HepG2 (cell line): ENCODE results near the gene HNRNPL. TPM values are rescaled to one million over a fixed set of nuclear protein-coding genes. Genes with fewer than 3 reads are reported as not detected.
A peak's percentile ranks its signal among the peaks of the same experiment; 100 is the strongest.

ENCODE experiments used
- ATAC-seq: fragments of 200-7000 bp; cut with Tn5 transposase; 3 replicates; pipeline ENCODE4 v1.9.1; 2020; ENCODE audit warnings: mild to moderate bottlenecking, moderate library complexity
- BruUV-seq: library from RNA; stranded (reverse); fragments of 400-500 nt; replicated peaks from 2 replicates; lab custom pipeline; 2021; lab: Mats Ljungman, UMichigan
- CTCF ChIA-PET: fragments of 300-600 bp; formaldehyde crosslinking; extraction: SDS; loops from one replicate; lab custom pipeline; 2021; ENCODE audit warnings: low total read pairs, inconsistent platforms, low intra/inter-chr PET ratio; lab: Yijun Ruan, JAX
- POLR2A ChIA-PET: fragments of 350-600 bp; sonication (Branson Sonifier 250); formaldehyde crosslinking; loops from one replicate; lab custom pipeline; 2020; ENCODE audit warnings: antibody characterized with exemption, inconsistent platforms; lab: Yijun Ruan, JAX
- DNase-seq: peaks from one replicate; pipeline ENCODE4 v3.0.0-alpha.2; 2015; ENCODE audit warnings: low spot score
- FAIRE-seq: peaks from 3 replicates; lab custom pipeline; 2011; peaks lifted over from hg19 to GRCh38; lab: Jason Lieb, UNC
- H2AFZ ChIP-seq: one replicate; pipeline ENCODE4 v1.6.1; 2011; ENCODE audit warnings: low read length, inconsistent platforms
- H3K27ac ChIP-seq: fragments of 300-600 bp; 3 replicates; pipeline ENCODE4 v1.8.0; 2011; ENCODE audit warnings: mixed run types, mild to moderate bottlenecking, mixed read lengths, low read length, inconsistent platforms; ENCODE audit not compliant: insufficient read depth; ENCODE audit errors: extremely low read length
- H3K27me3 ChIP-seq, 2 experiments: fragments of 200-600 bp in 1 of 2; 2 replicates in 1 of 2; 3 replicates in 1 of 2; pipeline versions ENCODE4 v1.6.0 to v1.8.0; 2011; ENCODE audit warnings: low read length in 2 of 2, mild to moderate bottlenecking in 2 of 2, moderate library complexity in 2 of 2, inconsistent platforms in 1 of 2; ENCODE audit not compliant: insufficient read depth in 2 of 2, control insufficient read depth in 1 of 2
- H3K36me3 ChIP-seq, 2 experiments: fragments of 200-600 bp in 1 of 2; replicated peaks in 1 of 2; 2 replicates in 1 of 2; 3 replicates in 1 of 2; pipeline versions ENCODE4 v1.5.1 to v1.8.0; 2011; ENCODE audit warnings: low read length in 2 of 2, inconsistent platforms in 1 of 2; ENCODE audit not compliant: insufficient read depth in 2 of 2, control insufficient read depth in 1 of 2
- H3K4me1 ChIP-seq: 2 replicates; pipeline ENCODE4 v1.5.1; 2012; ENCODE audit warnings: low read length, inconsistent platforms; ENCODE audit not compliant: insufficient read depth
- H3K4me2 ChIP-seq: 2 replicates; pipeline ENCODE4 v1.6.0; 2011; ENCODE audit warnings: low read depth, low read length, inconsistent platforms
- H3K4me3 ChIP-seq, 3 experiments: fragments of 200-600 bp in 1 of 3; sonication (generic), shearing (Covaris generic) in 1 of 3; replicated peaks in 1 of 3; 2 replicates each; pipeline ENCODE4 v1.5.1; 2011 to 2016; ENCODE audit warnings: low read length in 3 of 3, inconsistent platforms in 2 of 3, low read depth in 2 of 3, mild to moderate bottlenecking in 2 of 3, control low read depth in 1 of 3, mixed read lengths in 1 of 3; ENCODE audit not compliant: insufficient read depth in 1 of 3
- H3K79me2 ChIP-seq: one replicate; pipeline ENCODE4 v1.6.1; 2011; ENCODE audit warnings: low read length, inconsistent platforms; ENCODE audit not compliant: insufficient read depth
- H3K9ac ChIP-seq: 2 replicates; pipeline ENCODE4 v1.6.0; 2011; ENCODE audit warnings: mild to moderate bottlenecking, low read depth, low read length, inconsistent platforms; ENCODE audit not compliant: insufficient read depth
- H3K9me3 ChIP-seq: 2 replicates; pipeline ENCODE4 v1.5.1; 2012; ENCODE audit warnings: mild to moderate bottlenecking, low read length
- H4K20me1 ChIP-seq: 2 replicates; pipeline ENCODE4 v1.6.0; 2011; ENCODE audit warnings: inconsistent platforms, mild to moderate bottlenecking, low read length, moderate library complexity; ENCODE audit not compliant: insufficient read depth
- AHDC1 ChIP-seq: sonication (generic); formaldehyde crosslinking; IDR thresholded peaks from 2 replicates; pipeline ENCODE4 v1.5.1; 2020; ENCODE audit warnings: mild to moderate bottlenecking, missing genetic modification reagents, borderline replicate concordance
- CBX5 ChIP-seq: sonication (generic); formaldehyde crosslinking; IDR thresholded peaks from 2 replicates; pipeline ENCODE4 v1.4.0; 2020; ENCODE audit warnings: missing genetic modification reagents, borderline replicate concordance
- HNF4G ChIP-seq, 2 experiments: sonication (generic) in 1 of 2; formaldehyde crosslinking in 1 of 2; IDR thresholded peaks; 2 replicates each; pipeline versions ENCODE4 v1.4.0 to v1.6.1; 2011 to 2020; ENCODE audit warnings: borderline replicate concordance in 2 of 2, low read depth in 2 of 2, mild to moderate bottlenecking in 2 of 2, low read length in 1 of 2, missing genetic modification reagents in 1 of 2, moderate library complexity in 1 of 2
- NCOA5 ChIP-seq: sonication (generic); formaldehyde crosslinking; IDR thresholded peaks from 2 replicates; pipeline ENCODE4 v1.4.0; 2020; ENCODE audit warnings: missing genetic modification reagents
- NR2F6 ChIP-seq, 2 experiments: IDR thresholded peaks; 2 replicates each; pipeline ENCODE4 v1.6.1; 2016; ENCODE audit warnings: antibody characterized with exemption in 1 of 2, mild to moderate bottlenecking in 1 of 2
- PHB2 ChIP-seq: fragments of 450-650 bp; IDR thresholded peaks from 2 replicates; pipeline ENCODE4 v1.6.1; 2018; ENCODE audit not compliant: partially characterized antibody
- SAP130 ChIP-seq: IDR thresholded peaks from 2 replicates; pipeline ENCODE4 v1.6.1; 2016; ENCODE audit warnings: low read depth
- SRSF9 ChIP-seq: fragments of 200-400 bp; formaldehyde crosslinking; IDR thresholded peaks from 2 replicates; pipeline ENCODE4 v1.6.1; 2018; ENCODE audit warnings: borderline replicate concordance, mild to moderate bottlenecking, low read depth, low read length; ENCODE audit not compliant: insufficient read depth, poor library complexity, severe bottlenecking
- ZBTB38 ChIP-seq: sonication (generic); formaldehyde crosslinking; IDR thresholded peaks from 2 replicates; pipeline ENCODE4 v1.5.1; 2020; ENCODE audit warnings: mild to moderate bottlenecking, missing genetic modification reagents
- ZBTB42 ChIP-seq: sonication (generic); formaldehyde crosslinking; IDR thresholded peaks from 2 replicates; pipeline ENCODE4 v1.5.0; 2020; ENCODE audit warnings: mild to moderate bottlenecking, missing genetic modification reagents
- ZBTB7B ChIP-seq: sonication (generic); formaldehyde crosslinking; IDR thresholded peaks from 2 replicates; pipeline ENCODE4 v1.4.0; 2020; ENCODE audit warnings: missing genetic modification reagents
- ZFP82 ChIP-seq: sonication (generic); formaldehyde crosslinking; IDR thresholded peaks from 2 replicates; pipeline ENCODE4 v1.5.1; 2020; ENCODE audit warnings: mild to moderate bottlenecking, missing genetic modification reagents, borderline replicate concordance
- ZFX ChIP-seq: sonication (generic); formaldehyde crosslinking; IDR thresholded peaks from 2 replicates; pipeline ENCODE4 v1.4.0; 2020; ENCODE audit warnings: mild to moderate bottlenecking, low read depth, missing genetic modification reagents, moderate library complexity
- ZNF275 ChIP-seq: sonication (generic); formaldehyde crosslinking; IDR thresholded peaks from 2 replicates; pipeline ENCODE4 v1.8.0; 2022; ENCODE audit warnings: missing genetic modification reagents, mild to moderate bottlenecking, inconsistent platforms, borderline replicate concordance
- ZNF543 ChIP-seq: sonication (generic); formaldehyde crosslinking; IDR thresholded peaks from 2 replicates; pipeline ENCODE4 v1.4.0; 2020; ENCODE audit warnings: mild to moderate bottlenecking, missing genetic modification reagents
- ZNF746 ChIP-seq: sonication (generic); formaldehyde crosslinking; IDR thresholded peaks from 2 replicates; pipeline ENCODE4 v1.8.0; 2022; ENCODE audit warnings: mild to moderate bottlenecking, missing genetic modification reagents
- ZNF75D ChIP-seq: sonication (generic); formaldehyde crosslinking; IDR thresholded peaks from 2 replicates; pipeline ENCODE4 v1.8.1; 2023; ENCODE audit warnings: missing genetic modification reagents, mild to moderate bottlenecking, borderline replicate concordance
- WGBS: methylation state at CpG from one replicate; pipeline ENCODE4 v1.1.6; 2017; ENCODE audit warnings: low lambda C conversion rate; 5-methylcytosine and 5-hydroxymethylcytosine counted together
- in situ Hi-C: cut with HindIII; loops from 2 replicates; pipeline ENCODE4 v1.10.0; 2017; ENCODE audit warnings: low pct_unique_long_range_greater_than_20kb; ENCODE audit not compliant: extremely low pct_ligation_motif_present
- intact Hi-C: fragments of 100-400 bp; cut with micrococcal nuclease; formaldehyde crosslinking; loops from one replicate; pipeline ENCODE4 v1.10.0; 2022; ENCODE audit not compliant: unreplicated experiment
- polyA plus RNA-seq, 8 experiments: library from polyadenylated mRNA; depleted of rRNA in 3 of 8; stranded (reverse) in 7 of 8; unstranded in 1 of 8; fragments of >200 nt; fragmentation: Illumina TruSeq in 4 of 8; extraction: Trizol in 4 of 8; gene quantifications; 2 replicates each; pipeline versions ENCODE4 v1.2.1 to v1.2.3, GENCODE V29; 2011 to 2016; ENCODE audit warnings: low read depth in 4 of 8, missing spikeins in 1 of 8, mixed read lengths in 1 of 8; ENCODE audit not compliant: insufficient read depth in 1 of 8
- total RNA-seq, 5 experiments: library from RNA; depleted of rRNA; stranded (reverse); fragments of >200 nt; fragmentation: Illumina TruSeq; extraction: Trizol; gene quantifications; 2 replicates each; pipeline ENCODE4 v1.2.3, GENCODE V29; 2016; ENCODE audit warnings: low read depth in 1 of 5

The HNRNPL gene
- total and polyA plus RNA-seq, 2 of the 13 experiments (the other 11 are each of a cell fraction or from before 2014, with no cell fraction given): 156 to 278 TPM

GRCh38 chr19:38792250-38793111 is 57.3 kb downstream of the HNRNPL start:
- H3K27ac ChIP-seq: no peak overlapping the region
- CTCF ChIA-PET: no interaction called here
- H3K4me1 ChIP-seq: peaks cover 21% of the 10 kb centered on the region
- H3K27me3 ChIP-seq: no peaks in the 10 kb centered on the region
- ATAC-seq (peak; percentile 69), FAIRE-seq (no peak), DNase-seq (no peak)
- no TSS peak for BruUV-seq
- H3K9ac ChIP-seq: no peak overlapping the region
- no peak overlapping the region for H2AFZ ChIP-seq
- in situ Hi-C loops (no loop called here), intact Hi-C loops (no loop called here)
- no peaks in the 10 kb centered on the region for H4K20me1 ChIP-seq
- H3K79me2 ChIP-seq: no peaks in the 10 kb centered on the region
- no peaks in the 10 kb centered on the region for H3K9me3 ChIP-seq
- peak overlapping the region; percentile 41 for H3K4me2 ChIP-seq
- no peak overlapping the region for H3K4me3 ChIP-seq
- H3K36me3 ChIP-seq: no peaks in the 10 kb centered on the region
- POLR2A ChIA-PET: interaction anchor here (0.6 to 1.6 kb wide), 2 partner anchors 18 to 29 kb away, joined by 3 to 5 read pairs; no protein-coding TSS in a partner anchor
- WGBS: 81% methylated on average over 35 of the region's 71 CpGs
- TF ChIP-seq ZNF746 (CRISPR knock-in tag) (no peak), ZNF543 (CRISPR knock-in tag) (no peak), ZNF275 (CRISPR knock-in tag) (no peak), CBX5 (CRISPR knock-in tag) (no peak), ZBTB42 (CRISPR knock-in tag) (no peak), SAP130 (0 out of 2 replicates have a peak, but pooled peaks have one; percentile 8), ZNF75D (CRISPR knock-in tag) (no peak), ZFP82 (no peak), NR2F6 (IDR thresholded peaks at IDR 0.05) (no peak), NR2F6 (CRISPR knock-in tag; IDR thresholded peaks at IDR 0.05) (no peak), ZFX (peak; percentile 57; the same call in 1 of the 2 replicates), NCOA5 (CRISPR knock-in tag) (no peak), HNF4G (IDR thresholded peaks at IDR 0.05; ENCODE audit: borderline replicate concordance, low read depth, low read length) (peak; percentile 59; the same call in 1 of the 2 replicates), HNF4G (CRISPR knock-in tag; IDR thresholded peaks at IDR 0.05; ENCODE audit: borderline replicate concordance, low read depth) (no peak), AHDC1 (no peak), SRSF9 (no peak), PHB2 (no peak), ZBTB38 (CRISPR knock-in tag) (peak; percentile 76), ZBTB7B (CRISPR knock-in tag) (peak; percentile 21; the same call in 1 of the 2 replicates)
